Stimulated activated naive CD8-positive, alpha-beta T cell treated with anti-CD3 and anti-CD28 coated beads, Interleukin-15, Interleukin-2, amounts not matched to agents 100 U/mL and 50 U/mL, for 24 hours (primary cell): ENCODE measurements around the gene STARD10.
A peak's percentile ranks its signal among the peaks of the same experiment; 100 is the strongest.

Source experiments
- ATAC-seq: fragments of 150-1000 bp; cut with Tn5 transposase; one replicate; pipeline ENCODE4 v1.10.0; 2021
- DNase-seq: peaks from one replicate; pipeline ENCODE4 v3.0.0; 2021

STARD10 gene

DNA sequence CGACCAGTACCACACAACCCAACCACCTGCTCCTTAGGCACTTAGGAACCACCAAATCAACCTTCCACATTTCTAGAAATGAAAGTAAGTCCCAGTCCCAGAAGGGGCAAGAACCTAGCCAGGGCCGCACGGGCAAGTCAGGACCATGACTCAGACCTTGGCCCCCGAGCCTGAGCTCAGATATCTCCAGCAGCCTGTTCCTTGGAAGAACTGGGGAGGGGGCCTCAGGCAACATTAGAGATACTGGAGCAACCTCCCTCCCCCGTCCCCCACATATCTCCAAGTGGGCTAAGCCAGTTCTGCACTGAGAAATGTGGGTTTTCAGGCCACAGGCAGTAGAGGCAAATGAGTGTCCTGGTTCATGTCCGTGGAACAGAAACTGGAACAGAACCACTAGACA lies 49.4 kb downstream of the STARD10 start:
- ATAC-seq (no peak), DNase-seq (no peak)

- DNase-seq, result no peak
Observed at GRCh38 chr11:72743321-72744221, 50.3 kb downstream of the STARD10 start.

DNA sequence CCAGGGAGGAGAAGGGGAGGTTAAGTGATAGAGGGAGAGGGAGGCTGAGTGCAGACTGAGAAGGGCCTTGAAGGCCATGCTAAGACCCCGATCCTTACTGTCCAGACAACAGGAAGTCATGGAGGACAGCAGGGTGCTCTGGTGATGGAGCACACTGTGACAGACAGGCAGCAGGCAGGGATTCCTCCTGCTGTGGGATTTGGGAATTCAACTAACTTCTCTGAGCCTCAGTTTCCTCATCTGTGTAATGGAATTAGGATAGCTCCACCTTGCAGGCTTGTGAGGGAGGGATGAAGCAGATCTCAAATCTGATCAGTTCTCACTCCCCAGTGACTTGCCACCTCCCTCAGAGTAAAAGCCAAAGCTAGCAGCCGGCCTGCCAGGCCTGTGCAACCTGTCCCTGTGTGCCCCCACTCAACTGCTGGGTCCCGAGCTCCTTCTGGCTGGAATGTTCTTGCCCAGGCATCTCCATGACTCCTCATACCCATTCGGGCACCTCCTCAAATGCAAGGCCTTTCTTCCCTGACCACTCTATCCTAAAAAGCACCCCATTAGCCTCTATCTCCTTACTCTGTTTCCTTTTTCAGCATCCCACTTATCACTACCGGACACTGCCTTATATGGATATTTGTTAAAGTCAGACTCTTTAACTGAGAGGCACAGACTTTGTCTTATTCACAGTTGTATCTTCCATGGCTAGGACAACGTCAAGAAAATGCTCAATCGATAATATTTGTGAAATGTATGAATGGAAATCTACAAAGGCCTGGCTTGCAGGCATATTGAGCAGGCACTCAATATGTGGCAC lies 51.1 kb downstream of the STARD10 start:
- ATAC-seq (no peak), DNase-seq (no peak)

More at GRCh38 chr11:72743321-72744221, 50.3 kb downstream of the STARD10 start:
- peak; percentile 55 for ATAC-seq

GRCh38 chr11:72741849-72742512 lies 51.9 kb downstream of the STARD10 start:
- ATAC-seq (no peak), DNase-seq (no peak)

- ATAC-seq (no peak), DNase-seq (no peak)
Observed at GRCh38 chr11:72741429-72741833, 52.4 kb downstream of the STARD10 start.

DNA sequence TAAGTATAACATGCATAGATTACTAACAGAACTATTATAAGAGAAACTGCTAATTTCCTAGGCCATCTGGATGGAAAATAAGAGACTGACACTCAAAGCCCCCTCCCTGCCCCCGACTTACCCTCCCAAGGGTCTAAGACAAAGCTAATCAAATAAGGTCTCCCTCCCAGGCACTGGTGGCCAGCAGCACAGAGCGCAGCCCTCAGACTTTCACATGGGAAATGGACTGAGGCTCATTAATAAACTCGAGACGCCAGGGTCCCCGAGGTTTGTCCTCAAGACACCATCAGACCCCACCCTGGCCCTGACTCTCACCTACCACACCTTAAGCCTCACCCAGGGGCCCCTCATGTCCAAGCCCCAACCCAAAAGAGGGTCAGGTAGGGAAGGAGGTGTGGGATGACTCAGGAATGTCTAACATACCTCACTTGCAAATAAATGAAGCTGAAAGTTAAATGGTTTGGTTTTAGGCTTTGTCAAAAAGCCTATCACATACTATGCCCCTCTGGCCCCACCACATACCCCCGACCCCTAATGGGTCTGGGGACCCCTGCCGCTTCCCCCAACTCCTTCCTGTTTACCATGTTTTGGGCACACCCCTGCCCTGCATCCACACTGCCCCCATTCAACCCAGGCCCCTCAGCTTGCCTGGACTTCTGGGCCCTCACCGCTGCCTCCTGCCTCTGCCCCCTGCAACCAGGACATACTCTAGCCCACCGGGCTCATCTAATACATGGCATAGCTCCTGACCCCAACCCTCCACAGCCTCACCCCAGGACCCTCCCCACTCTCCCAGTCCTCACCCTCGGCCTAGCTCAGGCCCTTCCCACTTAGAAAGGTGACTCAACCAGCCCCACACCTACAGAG lies 53.1 kb downstream of the STARD10 start:
- no peak for DNase-seq
- no peak for ATAC-seq

DNA sequence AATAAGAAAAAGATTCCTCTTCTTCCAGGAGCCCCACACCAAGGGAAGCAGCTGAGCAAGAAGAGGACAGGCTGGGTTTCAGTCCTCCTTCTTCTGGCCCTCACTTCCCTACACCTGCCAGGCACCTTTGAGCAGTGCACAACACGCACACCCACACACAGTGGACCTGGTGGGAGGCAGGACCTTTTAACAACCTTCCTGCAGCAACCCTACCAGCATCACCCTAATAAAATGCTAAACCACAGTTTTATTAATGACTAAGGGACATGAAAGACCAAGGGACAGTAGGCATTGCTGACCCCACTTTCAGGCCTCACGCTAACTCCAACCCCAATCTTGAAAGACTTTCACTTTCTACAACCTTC lies 53.8 kb downstream of the STARD10 start:
- no peak for DNase-seq
- ATAC-seq, result no peak

GRCh38 chr11:72739240-72740059 lies 54.4 kb downstream of the STARD10 start:
- no peak for ATAC-seq

DNA sequence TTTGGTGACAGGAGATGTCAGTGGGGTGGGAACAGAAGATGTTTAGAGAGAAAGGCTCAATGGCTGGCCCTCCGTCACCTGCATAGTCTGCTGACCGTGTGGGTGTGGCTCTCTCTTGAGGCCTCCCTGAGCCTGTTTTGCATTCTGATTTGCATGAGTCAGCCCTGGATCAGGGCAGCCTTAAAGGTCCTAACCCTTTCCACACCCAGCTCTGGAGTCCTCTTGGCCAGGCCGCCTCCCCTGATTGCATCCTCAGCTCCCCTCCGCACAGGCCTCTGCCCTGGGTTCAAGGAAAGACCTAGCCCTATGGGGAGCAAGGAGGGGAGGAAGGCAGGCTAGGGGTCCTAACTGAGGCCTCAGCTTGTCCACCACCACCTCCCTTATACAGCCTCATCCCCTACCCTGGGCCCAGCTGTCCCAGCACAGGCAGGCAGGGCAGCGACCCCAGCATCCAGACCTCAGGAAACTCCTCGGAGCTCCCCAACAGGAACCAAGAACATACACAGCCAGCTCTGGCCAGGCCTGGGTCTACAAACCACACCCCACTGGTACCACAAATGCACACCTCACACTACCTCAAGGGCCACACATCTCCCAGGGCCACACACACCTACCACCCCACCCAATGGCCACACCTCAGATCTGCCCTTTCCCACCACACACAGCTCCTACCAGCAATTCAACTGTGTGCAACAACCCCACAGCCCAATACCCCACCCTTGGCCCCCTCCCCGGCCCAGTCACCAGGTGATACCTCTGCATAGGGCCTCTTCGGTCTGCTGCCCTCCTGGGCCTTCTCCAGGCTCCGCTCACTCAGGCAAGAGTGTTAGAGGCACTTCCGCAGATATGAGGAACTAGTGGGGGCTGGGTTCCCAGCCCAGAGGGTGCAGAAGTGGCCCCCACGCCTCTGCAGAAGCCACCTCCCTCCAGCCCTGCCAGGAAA lies 55.4 kb downstream of the STARD10 start:
- no peak for ATAC-seq
- DNase-seq, result no peak

More at GRCh38 chr11:72739240-72740059, 54.4 kb downstream of the STARD10 start:
- DNase-seq, result no peak

GRCh38 chr11:72737336-72737735 lies 56.5 kb downstream of the STARD10 start:
- no peak for DNase-seq
- ATAC-seq, result no peak

GRCh38 chr11:72736452-72737069 lies 57.3 kb downstream of the STARD10 start:
- peak; percentile 73 for DNase-seq
- peak; percentile 85 for ATAC-seq

GRCh38 chr11:72735495-72736027 lies 58.3 kb downstream of the STARD10 start:
- ATAC-seq (no peak), DNase-seq (no peak)

- DNase-seq (no peak), ATAC-seq (no peak)
Observed at GRCh38 chr11:72732329-72732728, 61.5 kb downstream of the STARD10 start.

DNA sequence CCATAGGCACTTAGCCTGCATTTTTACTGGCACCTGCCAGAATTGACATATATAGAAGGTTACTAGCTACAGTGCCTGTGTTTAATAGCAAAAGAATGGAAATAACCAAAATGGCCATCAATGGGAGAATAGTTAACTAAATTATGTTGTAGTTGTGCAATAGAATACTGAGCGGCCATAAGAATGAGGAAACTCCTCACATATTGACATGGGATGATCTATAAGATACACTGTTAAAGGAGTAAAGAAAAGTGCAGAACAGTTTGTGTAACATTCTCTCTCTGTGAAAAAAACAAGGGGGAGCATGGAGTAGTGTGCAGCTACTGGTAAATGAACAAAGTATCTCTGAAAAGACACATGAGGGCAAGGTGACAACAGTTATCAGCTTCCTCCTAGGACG lies 63.1 kb downstream of the STARD10 start:
- DNase-seq (no peak), ATAC-seq (no peak)

- ATAC-seq (no peak), DNase-seq (no peak)
Observed at GRCh38 chr11:72730243-72730642, 63.6 kb downstream of the STARD10 start.

GRCh38 chr11:72727521-72727920 lies 66.3 kb downstream of the STARD10 start:
- ATAC-seq (no peak), DNase-seq (no peak)

DNA sequence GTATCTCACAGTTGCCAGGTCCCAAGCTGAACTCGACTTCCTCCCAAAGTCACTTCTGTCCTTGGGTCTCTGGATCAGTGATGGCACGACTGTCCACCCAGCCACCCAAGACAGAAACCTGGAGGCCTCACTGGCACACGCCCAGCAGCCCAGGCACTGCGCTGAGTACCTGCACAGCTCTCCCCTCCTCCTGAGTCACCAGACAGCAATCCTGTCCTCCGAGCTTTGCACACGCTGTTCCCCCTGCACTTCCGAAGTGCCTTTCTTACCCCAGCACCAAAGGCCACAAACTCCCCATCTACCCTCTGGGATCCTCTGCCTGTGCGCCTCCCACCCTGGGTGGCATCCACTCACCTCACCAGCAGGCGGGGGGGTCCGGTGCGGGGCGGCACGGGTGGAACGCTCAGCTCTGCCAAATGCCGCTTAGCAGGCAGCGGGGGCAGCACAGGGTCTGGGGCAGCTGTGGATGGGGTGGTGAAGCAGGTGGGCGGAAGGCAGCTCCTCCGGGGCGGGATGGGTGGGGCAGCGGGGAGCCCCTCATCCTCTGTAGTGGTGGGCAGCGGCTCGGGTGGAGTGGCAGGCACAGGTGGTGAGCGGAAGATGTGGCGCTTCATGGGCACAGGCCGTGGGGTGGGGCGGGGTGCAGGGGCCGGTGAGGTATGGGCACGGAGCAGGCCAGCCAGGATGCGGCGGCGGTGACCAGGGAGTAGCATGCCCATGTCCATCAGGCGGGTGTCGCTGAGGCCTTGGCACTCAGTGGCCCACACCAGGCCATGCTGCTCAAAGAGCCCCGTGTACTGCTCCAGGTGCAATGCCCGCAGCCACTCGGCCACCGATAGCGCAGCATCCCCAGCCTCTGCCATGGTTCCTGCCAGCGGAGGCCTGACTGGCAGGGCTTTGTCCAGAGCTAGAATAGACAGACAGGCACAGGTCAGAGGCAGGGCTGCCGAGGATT lies 67.3 kb downstream of the STARD10 start:
- ATAC-seq (no peak), DNase-seq (no peak)

- no peak for DNase-seq
- no peak for ATAC-seq
Observed at GRCh38 chr11:72725724-72726028, 68.2 kb downstream of the STARD10 start.
